ENCODE measurements around the gene TMEM52.

- TF ChIP-seq ISL1 (CRISPR knock-in tag; IDR thresholded peaks at IDR 0.05), result no peak
- no peak for TF ChIP-seq ARNTL (CRISPR knock-in tag; IDR thresholded peaks at IDR 0.05; ENCODE audit: borderline replicate concordance, low read depth)
- TF ChIP-seq OSR1 (CRISPR knock-in tag; IDR thresholded peaks at IDR 0.05), result no peak
- TF ChIP-seq CREB5 (CRISPR knock-in tag; IDR thresholded peaks at IDR 0.05; ENCODE audit: low read depth), result no peak
- TF ChIP-seq RARB (CRISPR knock-in tag; IDR thresholded peaks at IDR 0.05), result no peak
- no peak for TF ChIP-seq ZNF8 (CRISPR knock-in tag; IDR thresholded peaks at IDR 0.05)
- no peak for TF ChIP-seq ESRRG (CRISPR knock-in tag; IDR thresholded peaks at IDR 0.05)
- no peak for TF ChIP-seq CSDC2 (CRISPR knock-in tag; IDR thresholded peaks at IDR 0.05)
- TF ChIP-seq, protein P1, sequence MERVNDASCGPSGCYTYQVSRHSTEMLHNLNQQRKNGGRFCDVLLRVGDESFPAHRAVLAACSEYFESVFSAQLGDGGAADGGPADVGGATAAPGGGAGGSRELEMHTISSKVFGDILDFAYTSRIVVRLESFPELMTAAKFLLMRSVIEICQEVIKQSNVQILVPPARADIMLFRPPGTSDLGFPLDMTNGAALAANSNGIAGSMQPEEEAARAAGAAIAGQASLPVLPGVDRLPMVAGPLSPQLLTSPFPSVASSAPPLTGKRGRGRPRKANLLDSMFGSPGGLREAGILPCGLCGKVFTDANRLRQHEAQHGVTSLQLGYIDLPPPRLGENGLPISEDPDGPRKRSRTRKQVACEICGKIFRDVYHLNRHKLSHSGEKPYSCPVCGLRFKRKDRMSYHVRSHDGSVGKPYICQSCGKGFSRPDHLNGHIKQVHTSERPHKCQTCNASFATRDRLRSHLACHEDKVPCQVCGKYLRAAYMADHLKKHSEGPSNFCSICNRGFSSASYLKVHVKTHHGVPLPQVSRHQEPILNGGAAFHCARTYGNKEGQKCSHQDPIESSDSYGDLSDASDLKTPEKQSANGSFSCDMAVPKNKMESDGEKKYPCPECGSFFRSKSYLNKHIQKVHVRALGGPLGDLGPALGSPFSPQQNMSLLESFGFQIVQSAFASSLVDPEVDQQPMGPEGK (CRISPR knock-in tag; IDR thresholded peaks at IDR 0.05; ENCODE audit: borderline replicate concordance), result no peak
- TF ChIP-seq TCF4 (CRISPR knock-in tag; IDR thresholded peaks at IDR 0.05; ENCODE audit: borderline replicate concordance), result no peak
- no peak for TF ChIP-seq ZFP3 (CRISPR knock-in tag; IDR thresholded peaks at IDR 0.05)
These were observed 45.9 kb downstream of the TMEM52 start for GRCh38 chr1:1873186-1873585.

All from SK-N-SH treated with all-trans-retinoic acid at 6 μM for 48 hours (cell line).